ENCODE results near the gene ATP5MC3. TPM values are rescaled to one million over a fixed set of nuclear protein-coding genes. Genes with fewer than 3 reads are reported as not detected.
"Not testable (repeated sequence)": the region's sequence is repeated elsewhere in the genome, so short reads cannot be mapped to it uniquely, and the experiment has no call there.

ATP5MC3 gene
- total RNA-seq (10 to 100 TPM; 68.4 to 82.9 TPM), polyA plus RNA-seq (ENCODE audit: insufficient read depth, low read depth, low replicate concordance) (136 TPM)
- long read RNA-seq, donor 1, full-length matches to known transcripts = 182 of 253 reads
- long read RNA-seq, donor 1, partial matches to known transcripts = 42 of 253 reads
- long read RNA-seq, donor 1, other reads (novel, unspliced or antisense) = 29 of 253 reads
- long read RNA-seq, donor 2, full-length matches to known transcripts = 114 of 203 reads
- long read RNA-seq, donor 2, partial matches to known transcripts = 57 of 203 reads
- long read RNA-seq, donor 2, other reads (novel, unspliced or antisense) = 32 of 203 reads

DNA sequence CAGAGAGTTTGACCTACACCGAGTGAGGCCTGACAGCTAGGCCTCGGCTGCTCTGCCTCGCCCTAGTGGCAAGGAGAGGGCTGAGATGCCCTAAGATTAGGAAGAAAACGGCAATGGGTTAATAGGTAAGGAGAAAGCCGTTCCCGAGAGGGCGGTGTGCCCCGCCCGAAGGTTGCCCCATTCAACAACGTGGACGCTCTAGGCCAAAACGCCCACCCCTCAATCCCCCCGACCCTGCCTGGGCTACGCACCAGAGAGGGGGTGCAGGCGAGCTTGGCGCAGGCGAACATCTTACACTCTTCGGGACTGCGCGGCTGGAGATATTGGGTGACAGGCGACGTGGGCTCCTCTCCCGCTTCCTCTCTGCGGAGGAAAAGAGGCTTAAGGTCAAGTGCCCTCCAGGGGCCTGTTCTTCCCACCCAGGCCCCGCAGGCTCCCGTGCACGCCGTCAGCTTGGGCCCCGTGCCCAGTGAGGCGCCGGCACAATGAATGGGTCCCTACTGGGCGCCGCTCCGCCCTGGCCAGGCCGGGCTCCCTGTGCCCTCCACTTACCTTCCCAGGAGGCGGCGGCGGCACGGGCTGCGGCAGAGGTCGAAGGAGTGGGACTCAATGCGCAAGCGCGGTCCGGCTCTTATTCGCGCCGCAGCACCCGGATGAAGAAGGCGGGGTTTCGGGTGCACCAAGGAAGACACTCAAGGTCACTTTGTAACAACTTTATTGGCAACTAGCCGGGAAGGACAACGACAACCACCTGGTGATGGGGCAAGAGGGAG is at the start of gene ATP5MC3:
TSS of gene ATP5MC3 (minus strand) at position 607 of the 773 bp plus-strand sequence. CDS start at position 290, 317 bp downstream.
- peak; percentile 97 for DNase-seq
- intact Hi-C loops (cut with DNase I; ENCODE audit: low total_unique reads) = no loop called here
- 1% methylated on average over 29 to 53 of the region's 53 CpGs for WGBS, 2 donors

DNA sequence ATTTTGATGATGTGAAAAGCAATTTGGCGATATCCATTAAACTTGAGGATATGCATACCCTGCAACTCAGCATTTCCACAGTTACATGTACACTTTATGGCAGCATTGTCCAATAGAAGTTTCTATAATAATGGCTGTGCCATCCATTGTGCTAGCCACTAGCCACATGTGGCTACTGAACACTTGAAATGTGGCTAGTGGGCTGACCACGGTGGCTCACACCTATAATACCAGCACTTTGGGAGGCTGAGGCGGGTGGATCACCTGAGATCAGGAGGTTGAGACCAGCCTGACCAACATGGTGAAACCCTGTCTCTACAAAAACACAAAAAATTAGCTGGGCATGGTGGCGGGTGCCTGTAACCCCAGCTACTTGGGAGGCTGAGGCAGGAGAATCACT is 47.1 kb upstream of the ATP5MC3 start:
- H3K27ac ChIP-seq; H3K9me3 ChIP-seq; DNase-seq; H3K36me3 ChIP-seq (ENCODE audit: low read depth, missing control alignments); H3K4me3 ChIP-seq; H3K4me1 ChIP-seq; intact Hi-C loops (cut with DNase I; ENCODE audit: low total_unique reads); H3K27me3 ChIP-seq: not testable (repeated sequence)
- WGBS, 2 donors = 65 to 75% methylated on average over 4 of the region's 4 CpGs

More for the DNA sequence above, at the start of gene ATP5MC3:
- TF ChIP-seq POLR2A (IDR thresholded peaks at IDR 0.05) = no peak
- TF ChIP-seq, protein P1, sequence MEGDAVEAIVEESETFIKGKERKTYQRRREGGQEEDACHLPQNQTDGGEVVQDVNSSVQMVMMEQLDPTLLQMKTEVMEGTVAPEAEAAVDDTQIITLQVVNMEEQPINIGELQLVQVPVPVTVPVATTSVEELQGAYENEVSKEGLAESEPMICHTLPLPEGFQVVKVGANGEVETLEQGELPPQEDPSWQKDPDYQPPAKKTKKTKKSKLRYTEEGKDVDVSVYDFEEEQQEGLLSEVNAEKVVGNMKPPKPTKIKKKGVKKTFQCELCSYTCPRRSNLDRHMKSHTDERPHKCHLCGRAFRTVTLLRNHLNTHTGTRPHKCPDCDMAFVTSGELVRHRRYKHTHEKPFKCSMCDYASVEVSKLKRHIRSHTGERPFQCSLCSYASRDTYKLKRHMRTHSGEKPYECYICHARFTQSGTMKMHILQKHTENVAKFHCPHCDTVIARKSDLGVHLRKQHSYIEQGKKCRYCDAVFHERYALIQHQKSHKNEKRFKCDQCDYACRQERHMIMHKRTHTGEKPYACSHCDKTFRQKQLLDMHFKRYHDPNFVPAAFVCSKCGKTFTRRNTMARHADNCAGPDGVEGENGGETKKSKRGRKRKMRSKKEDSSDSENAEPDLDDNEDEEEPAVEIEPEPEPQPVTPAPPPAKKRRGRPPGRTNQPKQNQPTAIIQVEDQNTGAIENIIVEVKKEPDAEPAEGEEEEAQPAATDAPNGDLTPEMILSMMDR (IDR thresholded peaks at IDR 0.05) = no peak
- Histone ChIP-seq H3K9me3 (no peaks in the 10 kb centered on the region), H3K4me3 (peak within 1 kb of the TSS; percentile 90 to 94), H3K36me3 (ENCODE audit: low read depth, missing control alignments) (no peaks in the 10 kb centered on the region), H3K27ac (peak within 1 kb of the TSS; percentile 86 to 90), H3K27me3 (no peaks in the 10 kb centered on the region), H3K4me1 (peaks cover 12% of the 10 kb centered on the region)

DNA sequence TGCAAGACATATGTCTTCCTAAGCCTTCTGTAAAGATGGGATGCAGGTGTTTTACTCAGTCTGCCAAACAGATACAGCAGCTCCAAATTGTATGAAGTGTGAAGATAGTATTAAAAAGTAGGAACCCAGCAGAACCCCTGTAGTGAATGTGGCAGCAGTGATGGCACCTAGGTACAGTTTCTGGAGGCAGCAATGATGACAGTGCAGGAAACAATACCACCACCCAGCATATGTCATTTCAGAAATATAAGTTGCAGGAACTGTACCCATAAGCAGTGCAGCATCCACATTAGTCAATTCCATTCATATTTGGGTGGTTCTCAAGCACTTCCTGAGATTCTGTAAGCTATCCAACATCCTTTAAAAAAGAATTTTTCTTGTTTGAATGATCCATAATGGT is 46.7 kb upstream of the ATP5MC3 start:
- H3K4me1 ChIP-seq = no peaks in the 10 kb centered on the region
- H3K27me3 ChIP-seq = no peaks in the 10 kb centered on the region
- H3K27ac ChIP-seq = no peak overlapping the region

DNA sequence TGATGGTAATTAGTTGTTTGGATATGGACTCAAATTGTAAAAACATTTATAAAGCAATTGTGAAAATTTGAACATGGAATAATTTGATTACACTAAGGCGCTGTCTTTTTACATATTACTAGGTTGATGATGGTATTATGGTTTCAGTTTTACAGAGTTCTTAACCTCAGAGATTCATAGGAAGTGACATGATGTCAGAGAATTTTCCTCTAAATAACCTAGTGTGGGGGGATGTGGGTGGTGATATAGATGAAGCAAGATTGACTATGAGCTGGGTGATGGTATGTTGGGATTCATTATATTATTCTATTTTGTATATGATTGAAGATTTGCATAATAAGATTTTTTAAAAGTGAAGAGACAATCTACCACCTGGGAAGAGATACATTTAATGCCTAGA is 45.9 kb upstream of the ATP5MC3 start:
- Histone ChIP-seq H3K4me1 (no peaks in the 10 kb centered on the region), H3K4me3 (no peak overlapping the region), H3K27ac (no peak overlapping the region), H3K27me3 (no peaks in the 10 kb centered on the region), H3K36me3 (ENCODE audit: low read depth, missing control alignments) (no peaks in the 10 kb centered on the region), H3K9me3 (no peaks in the 10 kb centered on the region)
- DNase-seq = no peak
- intact Hi-C loops (cut with DNase I; ENCODE audit: low total_unique reads) = no loop called here
- 91% methylated on average over 1 of the region's 1 CpG for WGBS, 2 donors
- TF ChIP-seq POLR2A (IDR thresholded peaks at IDR 0.05) = no peak
- TF ChIP-seq, protein P1 (IDR thresholded peaks at IDR 0.05) = no peak

More for the DNA sequence above, 46.7 kb upstream of the ATP5MC3 start:
- Histone ChIP-seq H3K9me3 (no peaks in the 10 kb centered on the region), H3K36me3 (ENCODE audit: low read depth, missing control alignments) (no peaks in the 10 kb centered on the region), H3K4me3 (no peak overlapping the region)
- intact Hi-C loops (cut with DNase I; ENCODE audit: low total_unique reads) = no loop called here
- TF ChIP-seq, protein P1 (IDR thresholded peaks at IDR 0.05) = no peak
- TF ChIP-seq POLR2A (IDR thresholded peaks at IDR 0.05) = no peak
- no peak for DNase-seq

DNA sequence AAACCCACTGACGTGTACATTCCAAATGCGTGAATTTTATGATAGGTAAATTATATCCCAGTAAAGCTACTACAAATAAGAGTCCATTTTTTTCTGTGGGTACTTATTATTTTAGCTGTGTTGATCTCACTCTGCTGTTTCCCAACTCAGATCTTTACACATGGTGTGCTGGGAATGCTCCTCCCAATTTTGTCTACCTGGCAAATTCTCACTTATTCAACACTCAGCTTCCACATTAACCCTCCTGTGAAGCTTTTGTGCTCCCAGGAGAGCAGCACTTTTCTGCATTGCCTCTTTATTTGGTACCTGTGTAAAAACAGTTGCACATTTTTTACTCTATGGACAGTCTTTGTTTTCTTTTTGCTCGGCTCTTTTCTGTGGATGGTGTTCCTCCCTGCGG is 38.6 kb upstream of the ATP5MC3 start:
- Histone ChIP-seq H3K36me3 (ENCODE audit: low read depth, missing control alignments) (no peaks in the 10 kb centered on the region), H3K9me3 (no peaks in the 10 kb centered on the region), H3K4me1 (no peaks in the 10 kb centered on the region), H3K27me3 (no peaks in the 10 kb centered on the region), H3K4me3 (no peak overlapping the region), H3K27ac (no peak overlapping the region)
- TF ChIP-seq, protein P1 (IDR thresholded peaks at IDR 0.05) = no peak
- TF ChIP-seq POLR2A (IDR thresholded peaks at IDR 0.05) = no peak
- intact Hi-C loops (cut with DNase I; ENCODE audit: low total_unique reads) = no loop called here
- DNase-seq = no peak
- 89 to 90% methylated on average over 4 of the region's 4 CpGs for WGBS, 2 donors

Data from testis (tissue), 5 donors.